MM.1S (cell line): ENCODE measurements around the gene HLA-E.

Experiments
- DNase-seq: peaks from one replicate; pipeline ENCODE4 v3.0.0-alpha.2; 2015
- H2AFZ ChIP-seq: fragments of 300-600 bp; sonication (generic); 2 replicates; pipeline ENCODE4 v1.6.0; 2016; ENCODE audit warnings: antibody characterized with exemption, low read length
- H3F3A ChIP-seq: fragments of 300-600 bp; sonication (generic); 2 replicates; pipeline ENCODE4 v1.6.1; 2016; ENCODE audit warnings: mild to moderate bottlenecking, antibody characterized with exemption, low read length, moderate library complexity, mixed read lengths; ENCODE audit not compliant: insufficient read depth
- H3K27ac ChIP-seq: fragments of 300-600 bp; sonication (generic); 2 replicates; pipeline ENCODE4 v1.5.1; 2016; ENCODE audit warnings: mild to moderate bottlenecking, low read length
- H3K27me3 ChIP-seq: fragments of 300-600 bp; sonication (generic); replicated peaks from 2 replicates; pipeline ENCODE4 v1.6.0; 2016; ENCODE audit warnings: low read length; ENCODE audit not compliant: insufficient read depth
- H3K36me3 ChIP-seq: fragments of 300-600 bp; sonication (generic); replicated peaks from 2 replicates; pipeline ENCODE4 v1.6.1; 2016; ENCODE audit warnings: mild to moderate bottlenecking, low read length, mixed read lengths; ENCODE audit not compliant: insufficient read depth
- H3K4me1 ChIP-seq: fragments of 300-600 bp; sonication (generic); 2 replicates; pipeline ENCODE4 v1.6.1; 2016; ENCODE audit warnings: low read length, mixed read lengths
- H3K4me2 ChIP-seq: fragments of 300-600 bp; sonication (generic); 2 replicates; pipeline ENCODE4 v1.6.0; 2016; ENCODE audit warnings: low read depth, low read length
- H3K4me3 ChIP-seq: fragments of 300-600 bp; sonication (generic); 2 replicates; pipeline ENCODE4 v1.5.1; 2016; ENCODE audit warnings: low read length, mixed read lengths
- H3K79me2 ChIP-seq: fragments of 300-600 bp; sonication (generic); 2 replicates; pipeline ENCODE4 v1.6.1; 2016; ENCODE audit warnings: mixed run types, low read length, mixed read lengths
- H3K9ac ChIP-seq: fragments of 300-600 bp; sonication (generic); 2 replicates; pipeline ENCODE4 v1.6.1; 2016; ENCODE audit warnings: low read length, mixed read lengths
- H3K9me2 ChIP-seq: fragments of 300-600 bp; sonication (generic); replicated peaks from 2 replicates; pipeline ENCODE4 v1.6.1; 2016; ENCODE audit warnings: mild to moderate bottlenecking, low read length, mixed read lengths; ENCODE audit not compliant: insufficient read depth
- H3K9me3 ChIP-seq: fragments of 300-600 bp; sonication (generic); replicated peaks from 2 replicates; pipeline ENCODE4 v1.6.1; 2016; ENCODE audit warnings: mild to moderate bottlenecking, low read length, mixed read lengths; ENCODE audit not compliant: insufficient read depth
- H4K20me1 ChIP-seq: fragments of 300-600 bp; sonication (generic); 2 replicates; pipeline ENCODE4 v1.6.1; 2016; ENCODE audit warnings: mild to moderate bottlenecking, low read length, moderate library complexity, mixed read lengths; ENCODE audit not compliant: insufficient read depth
- EZH2 ChIP-seq: fragments of 300-600 bp; sonication (generic); optimal IDR thresholded peaks from 2 replicates; pipeline ENCODE3; 2017; ENCODE audit warnings: low read depth, mild to moderate bottlenecking, antibody characterized with exemption, low read length, mixed read lengths
- EZH2phosphoT487 ChIP-seq: fragments of 300-600 bp; sonication (generic); IDR thresholded peaks from 2 replicates; pipeline ENCODE4 v1.6.1; 2018; ENCODE audit warnings: antibody characterized with exemption, low read length
- TF ChIP-seq, protein P1 (sequence below): fragments of 300-600 bp; sonication (generic); IDR thresholded peaks from 2 replicates; pipeline ENCODE4 v1.5.1; 2016; ENCODE audit warnings: antibody characterized with exemption, low read length, mixed read lengths

HLA-E gene

DNA sequence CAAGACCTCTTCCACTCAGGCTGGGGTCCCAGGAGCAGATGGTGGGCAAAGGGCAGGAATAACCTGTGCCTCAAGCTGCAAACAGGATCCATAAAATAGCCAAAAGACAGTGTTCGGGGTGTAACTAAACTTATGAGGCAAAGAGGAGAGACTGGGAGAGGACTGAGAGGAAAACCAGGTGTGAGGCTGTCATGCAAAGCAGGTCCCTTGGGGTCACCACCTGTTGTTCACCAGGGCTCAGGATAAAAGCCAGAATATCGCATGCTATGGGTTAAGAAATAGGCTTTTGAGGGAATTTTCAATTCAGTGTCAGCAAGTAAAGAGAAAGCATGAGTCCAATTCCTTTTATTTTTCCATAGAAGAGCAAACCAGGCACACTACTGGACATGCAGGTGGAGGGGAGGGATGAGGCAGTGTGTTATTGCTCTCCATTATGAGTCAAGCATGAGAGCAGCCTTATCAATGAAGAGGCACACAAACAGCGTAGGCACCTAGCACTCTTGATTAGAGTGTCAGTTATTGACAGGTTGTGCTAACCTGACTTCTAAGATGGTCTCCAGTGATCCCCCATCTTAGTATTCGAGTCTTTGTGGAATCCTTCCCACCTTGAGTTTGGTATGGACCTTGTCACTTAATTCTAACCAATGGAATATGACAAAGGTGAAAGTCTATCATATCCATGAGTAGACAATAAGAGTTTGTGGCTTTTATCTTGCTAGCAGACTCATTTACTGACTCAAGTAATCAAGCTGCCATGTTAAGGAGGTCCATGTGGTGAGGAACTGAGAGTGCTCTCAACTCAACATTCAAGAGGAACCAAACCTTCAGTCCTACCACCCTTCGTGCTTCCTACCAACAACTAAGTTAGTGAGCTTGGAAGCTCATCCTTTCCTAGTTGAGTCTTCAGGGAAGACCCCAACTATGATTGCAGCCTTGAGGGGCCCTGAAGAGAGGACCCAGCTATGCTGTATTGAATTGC is 18.8 kb downstream of the HLA-E start:
- Histone ChIP-seq H3K9ac (peak overlapping the region; percentile 55; the same call in 1 of the 2 replicates), H3K27me3 (no peaks in the 10 kb centered on the region), H3K27ac (peak overlapping the region; percentile 99), H3K9me2 (no peaks in the 10 kb centered on the region), H3K79me2 (no peaks in the 10 kb centered on the region), H3K9me3 (no peaks in the 10 kb centered on the region), H4K20me1 (no peaks in the 10 kb centered on the region), H3F3A (peaks cover 26% of the 10 kb centered on the region), H2AFZ (peak overlapping the region; percentile 75), H3K4me3 (peak overlapping the region; percentile 35), H3K4me2 (peak overlapping the region; percentile 94), H3K4me1 (peaks cover 39% of the 10 kb centered on the region), H3K36me3 (no peaks in the 10 kb centered on the region)
- DNase-seq: peak; percentile 40
- TF ChIP-seq, protein P1, sequence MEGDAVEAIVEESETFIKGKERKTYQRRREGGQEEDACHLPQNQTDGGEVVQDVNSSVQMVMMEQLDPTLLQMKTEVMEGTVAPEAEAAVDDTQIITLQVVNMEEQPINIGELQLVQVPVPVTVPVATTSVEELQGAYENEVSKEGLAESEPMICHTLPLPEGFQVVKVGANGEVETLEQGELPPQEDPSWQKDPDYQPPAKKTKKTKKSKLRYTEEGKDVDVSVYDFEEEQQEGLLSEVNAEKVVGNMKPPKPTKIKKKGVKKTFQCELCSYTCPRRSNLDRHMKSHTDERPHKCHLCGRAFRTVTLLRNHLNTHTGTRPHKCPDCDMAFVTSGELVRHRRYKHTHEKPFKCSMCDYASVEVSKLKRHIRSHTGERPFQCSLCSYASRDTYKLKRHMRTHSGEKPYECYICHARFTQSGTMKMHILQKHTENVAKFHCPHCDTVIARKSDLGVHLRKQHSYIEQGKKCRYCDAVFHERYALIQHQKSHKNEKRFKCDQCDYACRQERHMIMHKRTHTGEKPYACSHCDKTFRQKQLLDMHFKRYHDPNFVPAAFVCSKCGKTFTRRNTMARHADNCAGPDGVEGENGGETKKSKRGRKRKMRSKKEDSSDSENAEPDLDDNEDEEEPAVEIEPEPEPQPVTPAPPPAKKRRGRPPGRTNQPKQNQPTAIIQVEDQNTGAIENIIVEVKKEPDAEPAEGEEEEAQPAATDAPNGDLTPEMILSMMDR: no peak
- TF ChIP-seq EZH2 (no peak), EZH2phosphoT487 (no peak)

GRCh38 chr6:30508890-30509736 is 19.8 kb downstream of the HLA-E start:
- peak overlapping the region; percentile 55; the same call in 1 of the 2 replicates for H3K9ac ChIP-seq
- H3K36me3 ChIP-seq: no peaks in the 10 kb centered on the region
- peaks cover 26% of the 10 kb centered on the region for H3F3A ChIP-seq
- H3K79me2 ChIP-seq: no peaks in the 10 kb centered on the region
- no peaks in the 10 kb centered on the region for H3K9me2 ChIP-seq
- peaks cover 39% of the 10 kb centered on the region for H3K4me1 ChIP-seq
- DNase-seq: peak; percentile 84
- peak overlapping the region; percentile 94 for H3K4me2 ChIP-seq
- peak overlapping the region; percentile 46 for H3K4me3 ChIP-seq
- H3K27ac ChIP-seq: peak overlapping the region; percentile 99
- TF ChIP-seq EZH2phosphoT487 (no peak), EZH2 (no peak)
- TF ChIP-seq, protein P1: no peak
- H2AFZ ChIP-seq: peak overlapping the region; percentile 75; the same call in 1 of the 2 replicates
- H4K20me1 ChIP-seq: no peaks in the 10 kb centered on the region
- H3K9me3 ChIP-seq: no peaks in the 10 kb centered on the region
- H3K27me3 ChIP-seq: no peaks in the 10 kb centered on the region

DNA sequence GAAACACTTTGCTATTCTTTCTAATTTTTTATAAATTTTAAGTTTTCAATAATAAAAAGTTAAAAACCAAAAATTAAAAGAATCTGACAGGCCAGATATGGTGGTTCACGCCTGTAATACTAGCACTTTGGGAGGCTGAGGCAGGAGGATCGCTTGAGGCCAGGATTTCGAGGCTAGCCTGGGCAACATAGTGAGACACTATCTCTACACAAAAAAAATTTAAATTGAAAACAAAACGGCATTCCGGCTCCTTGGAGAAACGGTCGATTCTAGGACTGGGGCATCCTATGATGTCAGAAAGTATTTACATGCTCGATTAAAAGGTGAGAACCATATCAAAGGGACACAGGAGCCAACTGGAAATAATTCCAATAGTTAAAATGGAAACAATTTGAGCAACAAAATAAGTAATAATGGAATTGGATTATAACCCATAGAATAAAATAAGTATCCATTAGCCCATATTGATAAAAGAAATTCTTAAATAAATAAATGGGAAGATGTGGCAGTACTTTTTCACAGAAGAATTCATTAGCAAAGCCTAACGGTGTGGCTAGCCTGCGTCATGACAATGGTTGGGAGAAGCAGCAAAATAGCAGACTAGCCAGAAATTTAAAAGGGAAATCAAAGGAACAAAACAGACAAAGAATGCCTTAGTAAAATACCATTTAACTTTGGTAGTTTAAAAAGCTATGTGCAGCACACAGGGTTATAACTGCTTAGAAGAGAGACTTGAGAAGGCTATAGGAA is 21.3 kb downstream of the HLA-E start:
- Histone ChIP-seq H3K9me2 (no peaks in the 10 kb centered on the region), H3K27ac (no peak overlapping the region; the same call in 1 of the 2 replicates), H3K9me3 (no peaks in the 10 kb centered on the region), H3F3A (peaks cover 32% of the 10 kb centered on the region), H3K4me1 (peaks cover 39% of the 10 kb centered on the region), H3K4me3 (no peak overlapping the region), H4K20me1 (no peaks in the 10 kb centered on the region), H3K4me2 (0 out of 2 replicates have a peak overlapping the region, but pooled peaks have one; percentile 1), H3K36me3 (no peaks in the 10 kb centered on the region), H2AFZ (peak overlapping the region; percentile 63; the same call in 1 of the 2 replicates), H3K79me2 (no peaks in the 10 kb centered on the region), H3K27me3 (no peaks in the 10 kb centered on the region), H3K9ac (no peak overlapping the region)
- TF ChIP-seq, protein P1: no peak
- TF ChIP-seq EZH2 (no peak), EZH2phosphoT487 (no peak)
- DNase-seq: no peak
